Measurements from ENCODE around the gene DNAAF1.

The DNAAF1 gene

DNA sequence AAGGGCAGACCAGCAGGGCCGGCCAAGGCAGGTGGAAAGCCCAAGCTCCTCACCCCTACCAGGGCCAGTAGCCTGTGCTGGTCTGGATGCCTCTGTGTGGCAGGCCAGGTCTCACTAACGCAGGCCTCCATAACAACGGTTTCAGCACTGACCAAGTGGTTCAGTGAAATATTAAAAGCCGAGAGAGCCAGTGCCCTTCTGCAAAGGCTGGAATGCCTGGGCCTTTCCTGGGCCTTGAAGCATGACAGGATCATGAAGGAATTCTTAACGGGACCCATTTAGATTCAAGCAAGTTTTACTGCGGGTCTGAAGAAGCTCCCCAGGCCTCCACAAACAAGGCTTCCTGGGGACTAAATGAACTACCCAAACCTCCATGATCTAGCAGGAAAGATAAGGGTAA is 62.1 kb downstream of the DNAAF1 start:
- TF ChIP-seq, protein P1, sequence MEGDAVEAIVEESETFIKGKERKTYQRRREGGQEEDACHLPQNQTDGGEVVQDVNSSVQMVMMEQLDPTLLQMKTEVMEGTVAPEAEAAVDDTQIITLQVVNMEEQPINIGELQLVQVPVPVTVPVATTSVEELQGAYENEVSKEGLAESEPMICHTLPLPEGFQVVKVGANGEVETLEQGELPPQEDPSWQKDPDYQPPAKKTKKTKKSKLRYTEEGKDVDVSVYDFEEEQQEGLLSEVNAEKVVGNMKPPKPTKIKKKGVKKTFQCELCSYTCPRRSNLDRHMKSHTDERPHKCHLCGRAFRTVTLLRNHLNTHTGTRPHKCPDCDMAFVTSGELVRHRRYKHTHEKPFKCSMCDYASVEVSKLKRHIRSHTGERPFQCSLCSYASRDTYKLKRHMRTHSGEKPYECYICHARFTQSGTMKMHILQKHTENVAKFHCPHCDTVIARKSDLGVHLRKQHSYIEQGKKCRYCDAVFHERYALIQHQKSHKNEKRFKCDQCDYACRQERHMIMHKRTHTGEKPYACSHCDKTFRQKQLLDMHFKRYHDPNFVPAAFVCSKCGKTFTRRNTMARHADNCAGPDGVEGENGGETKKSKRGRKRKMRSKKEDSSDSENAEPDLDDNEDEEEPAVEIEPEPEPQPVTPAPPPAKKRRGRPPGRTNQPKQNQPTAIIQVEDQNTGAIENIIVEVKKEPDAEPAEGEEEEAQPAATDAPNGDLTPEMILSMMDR (IDR thresholded peaks at IDR 0.05; ENCODE audit: control extremely low read depth, extremely low read depth, low read depth, missing control alignments): no peak
- ChIA-PET CTCF (interaction anchor here (1.3 kb wide), 1 partner anchor 20 kb away, joined by 4 read pairs; the partner anchor contains the start of gene TAF1C), POLR2A (no interaction called here)
- no peak for DNase-seq (ENCODE audit: extremely low spot score)

DNA sequence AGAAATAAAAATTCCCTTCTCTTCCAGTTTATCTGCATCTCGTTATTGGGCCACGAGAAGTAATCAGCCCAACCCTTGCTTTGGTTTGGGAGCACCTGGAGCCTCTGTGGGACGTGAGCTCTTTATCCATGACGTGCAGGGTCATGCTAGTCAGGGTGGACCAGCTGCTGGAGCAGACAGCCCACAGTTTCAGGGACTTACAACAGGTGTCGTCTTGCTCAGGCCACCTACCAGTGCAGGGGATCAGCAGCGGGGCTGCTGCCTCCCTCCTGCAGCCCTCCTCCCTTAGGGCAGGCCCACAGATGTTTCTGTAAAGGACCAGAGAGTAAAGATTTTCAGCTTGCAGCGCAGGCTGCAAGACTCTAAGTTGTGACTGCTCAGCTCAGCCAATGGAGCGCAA is 62.8 kb downstream of the DNAAF1 start:
- CTCF ChIA-PET: interaction anchor here (1.3 kb wide), 1 partner anchor 21 kb away, joined by 4 read pairs; the partner anchor contains the start of gene TAF1C

DNA sequence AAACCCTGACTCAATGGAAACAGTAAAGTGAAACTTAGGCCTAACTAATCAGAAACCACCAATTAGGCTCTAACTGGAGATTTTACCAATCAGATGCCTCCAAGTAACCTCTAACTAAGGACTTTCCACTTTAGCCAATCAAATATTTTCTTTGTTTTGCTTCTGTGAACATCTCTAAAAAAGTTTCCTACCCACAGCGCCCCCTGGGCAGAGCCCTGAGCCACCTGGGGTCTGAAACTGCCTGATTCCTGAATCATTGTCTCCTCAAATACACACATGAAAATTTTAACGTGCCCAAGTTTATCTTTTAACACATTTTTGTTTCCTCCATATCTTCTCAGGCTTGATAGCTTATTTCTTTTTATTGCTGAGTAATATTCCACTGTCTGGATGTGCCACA is 64.9 kb downstream of the DNAAF1 start:
- CTCF ChIA-PET: no interaction called here
- DNase-seq (ENCODE audit: extremely low spot score): no peak

More for the DNA sequence above, 62.8 kb downstream of the DNAAF1 start:
- no peak for DNase-seq (ENCODE audit: extremely low spot score)
- POLR2A ChIA-PET: no interaction called here
- TF ChIP-seq, protein P1 (IDR thresholded peaks at IDR 0.05; ENCODE audit: control extremely low read depth, extremely low read depth, low read depth, missing control alignments): no peak

DNA sequence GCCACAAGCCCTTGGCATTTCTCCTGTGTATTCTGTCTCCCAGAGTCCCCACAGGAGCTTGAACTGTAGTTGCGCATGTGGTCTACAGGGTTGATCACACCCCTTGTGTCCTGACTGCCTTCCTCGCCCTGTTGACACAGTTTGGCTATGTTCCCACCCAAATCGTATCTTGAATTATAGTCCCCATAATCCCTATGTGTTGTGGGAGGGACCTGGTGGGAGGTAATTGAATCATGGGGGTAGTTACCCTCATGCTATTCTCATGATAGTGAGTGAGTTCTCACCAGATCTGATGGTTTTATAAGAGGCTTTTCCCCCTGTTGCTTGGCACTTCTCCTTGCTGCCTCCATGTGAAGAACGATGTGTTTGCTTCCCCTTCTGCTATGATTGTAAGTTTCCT is 67.0 kb downstream of the DNAAF1 start:
- ChIA-PET CTCF (no interaction called here), POLR2A (no interaction called here)
- no peak for DNase-seq (ENCODE audit: extremely low spot score)
- TF ChIP-seq, protein P1 (IDR thresholded peaks at IDR 0.05; ENCODE audit: control extremely low read depth, extremely low read depth, low read depth, missing control alignments): no peak

More for the DNA sequence above, 64.9 kb downstream of the DNAAF1 start:
- TF ChIP-seq, protein P1 (IDR thresholded peaks at IDR 0.05; ENCODE audit: control extremely low read depth, extremely low read depth, low read depth, missing control alignments): no peak
- POLR2A ChIA-PET: no interaction called here

DNA sequence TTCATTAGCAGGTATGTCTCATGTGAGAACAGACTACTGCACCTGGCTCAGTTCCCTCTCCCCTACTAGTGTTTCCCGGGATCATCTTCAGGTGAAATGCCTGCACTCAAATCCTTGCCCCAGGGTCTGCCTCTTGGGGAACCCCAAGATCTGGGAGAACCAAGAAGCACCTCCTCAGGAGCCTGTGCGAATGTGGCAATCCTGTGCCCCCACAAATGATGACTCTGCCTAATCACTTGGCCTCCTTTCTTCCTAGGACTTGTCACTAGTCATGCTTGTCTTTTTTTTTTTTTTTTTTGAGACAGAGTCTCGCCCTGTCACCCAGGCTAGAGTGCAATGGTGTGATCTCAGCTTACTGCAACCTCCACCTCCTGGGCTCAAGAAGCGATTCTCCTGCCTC is 67.5 kb downstream of the DNAAF1 start:
- POLR2A ChIA-PET: no interaction called here
- DNase-seq (ENCODE audit: extremely low spot score): no peak
- CTCF ChIA-PET: no interaction called here
- TF ChIP-seq, protein P1 (IDR thresholded peaks at IDR 0.05; ENCODE audit: control extremely low read depth, extremely low read depth, low read depth, missing control alignments): no peak

DNA sequence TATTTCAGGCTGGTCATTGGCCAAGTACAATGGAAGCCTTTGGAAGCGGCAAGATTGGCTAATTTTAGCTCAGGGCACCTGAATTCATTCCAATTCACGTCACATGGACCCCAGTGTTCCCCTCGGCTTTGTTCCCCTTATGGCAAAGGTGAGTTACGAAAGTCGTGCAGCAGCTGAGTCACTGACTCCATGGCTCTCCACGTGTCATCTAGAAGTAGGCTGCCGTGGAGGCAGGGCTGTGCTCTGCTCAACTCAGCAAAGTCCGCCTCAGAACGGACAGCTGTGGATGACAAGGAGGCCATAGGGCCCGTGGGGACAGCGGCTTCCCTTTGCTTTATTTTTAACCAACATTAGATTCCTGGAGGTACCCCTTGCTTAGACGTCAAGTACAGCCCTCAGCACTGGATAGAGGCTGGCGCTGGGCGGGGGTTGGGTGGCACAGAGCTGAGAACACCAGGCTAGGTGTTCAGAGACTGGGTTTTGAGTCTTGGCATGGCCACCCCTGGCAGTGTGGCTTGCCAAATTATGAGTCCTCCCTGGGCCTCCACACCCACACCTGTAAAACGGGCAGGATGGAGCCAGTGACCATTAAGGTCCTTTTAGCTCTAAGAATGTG is 69.5 kb downstream of the DNAAF1 start:
- ChIA-PET CTCF (interaction anchor here (1.4 to 1.7 kb wide), 2 partner anchors 9 to 62 kb away, joined by 5 read pairs; no protein-coding TSS in a partner anchor), POLR2A (no interaction called here)
- TF ChIP-seq, protein P1 (IDR thresholded peaks at IDR 0.05; ENCODE audit: control extremely low read depth, extremely low read depth, low read depth, missing control alignments): no peak
- DNase-seq (ENCODE audit: extremely low spot score): no peak
